ENCODE measurements around the gene ADGRL2.

DNA sequence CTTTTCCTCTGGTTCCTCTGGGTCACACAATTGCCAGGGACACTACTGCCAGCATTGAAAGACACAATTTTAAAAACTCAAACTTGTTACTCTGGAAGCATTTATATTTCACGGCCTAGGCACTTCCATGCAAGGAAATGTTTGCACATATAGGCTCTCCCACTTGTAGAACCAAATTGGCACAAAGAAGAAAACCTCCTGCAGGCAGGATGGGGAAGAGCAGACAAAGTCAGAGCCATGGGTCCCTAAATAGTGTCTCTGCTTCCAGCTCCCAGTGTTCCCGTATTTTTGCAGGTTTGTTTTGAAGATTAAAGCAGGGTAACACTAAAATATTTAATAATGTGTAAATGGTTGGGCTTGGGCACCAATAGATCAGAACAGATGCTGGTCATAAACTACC, 19.0 kb upstream of the ADGRL2 start:
- TF ChIP-seq JUND (IDR thresholded peaks at IDR 0.05) (no peak), EZH2phosphoT487 (IDR thresholded peaks at IDR 0.05; ENCODE audit: borderline replicate concordance, low read depth) (no peak), POLR2AphosphoS5 (IDR thresholded peaks at IDR 0.05; ENCODE audit: low read depth, low read length) (no peak), RXRA (IDR thresholded peaks at IDR 0.05; ENCODE audit: borderline replicate concordance, low read depth) (no peak)
- TF ChIP-seq, protein P1, sequence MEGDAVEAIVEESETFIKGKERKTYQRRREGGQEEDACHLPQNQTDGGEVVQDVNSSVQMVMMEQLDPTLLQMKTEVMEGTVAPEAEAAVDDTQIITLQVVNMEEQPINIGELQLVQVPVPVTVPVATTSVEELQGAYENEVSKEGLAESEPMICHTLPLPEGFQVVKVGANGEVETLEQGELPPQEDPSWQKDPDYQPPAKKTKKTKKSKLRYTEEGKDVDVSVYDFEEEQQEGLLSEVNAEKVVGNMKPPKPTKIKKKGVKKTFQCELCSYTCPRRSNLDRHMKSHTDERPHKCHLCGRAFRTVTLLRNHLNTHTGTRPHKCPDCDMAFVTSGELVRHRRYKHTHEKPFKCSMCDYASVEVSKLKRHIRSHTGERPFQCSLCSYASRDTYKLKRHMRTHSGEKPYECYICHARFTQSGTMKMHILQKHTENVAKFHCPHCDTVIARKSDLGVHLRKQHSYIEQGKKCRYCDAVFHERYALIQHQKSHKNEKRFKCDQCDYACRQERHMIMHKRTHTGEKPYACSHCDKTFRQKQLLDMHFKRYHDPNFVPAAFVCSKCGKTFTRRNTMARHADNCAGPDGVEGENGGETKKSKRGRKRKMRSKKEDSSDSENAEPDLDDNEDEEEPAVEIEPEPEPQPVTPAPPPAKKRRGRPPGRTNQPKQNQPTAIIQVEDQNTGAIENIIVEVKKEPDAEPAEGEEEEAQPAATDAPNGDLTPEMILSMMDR (IDR thresholded peaks at IDR 0.05): no peak; the same call in 1 of the 2 replicates
- TF ChIP-seq, protein P2, sequence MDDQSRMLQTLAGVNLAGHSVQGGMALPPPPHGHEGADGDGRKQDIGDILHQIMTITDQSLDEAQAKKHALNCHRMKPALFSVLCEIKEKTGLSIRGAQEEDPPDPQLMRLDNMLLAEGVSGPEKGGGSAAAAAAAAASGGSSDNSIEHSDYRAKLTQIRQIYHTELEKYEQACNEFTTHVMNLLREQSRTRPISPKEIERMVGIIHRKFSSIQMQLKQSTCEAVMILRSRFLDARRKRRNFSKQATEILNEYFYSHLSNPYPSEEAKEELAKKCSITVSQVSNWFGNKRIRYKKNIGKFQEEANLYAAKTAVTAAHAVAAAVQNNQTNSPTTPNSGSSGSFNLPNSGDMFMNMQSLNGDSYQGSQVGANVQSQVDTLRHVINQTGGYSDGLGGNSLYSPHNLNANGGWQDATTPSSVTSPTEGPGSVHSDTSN (IDR thresholded peaks at IDR 0.05): no peak

Data from SK-N-SH (cell line).